DLD1 (cell line): ENCODE results near the gene LPAR2.
"Not testable (repeated sequence)": the region's sequence is repeated elsewhere in the genome, so short reads cannot be mapped to it uniquely, and the experiment has no call there.

Experiments used
- in situ Hi-C: cut with HindIII; loops from 2 replicates; pipeline ENCODE4 v1.10.0; 2017; ENCODE audit warnings: low sequenced_read_pairs

LPAR2 gene

GRCh38 chr19:19633711-19634515 lies 5.9 kb upstream of the LPAR2 start:
- in situ Hi-C loops, result no loop called here

- in situ Hi-C loops, result no loop called here
These were observed 4.6 kb upstream of the LPAR2 start for GRCh38 chr19:19632661-19633060.

GRCh38 chr19:19631346-19631745 lies 3.3 kb upstream of the LPAR2 start:
- in situ Hi-C loops, result no loop called here

GRCh38 chr19:19630426-19630825 lies 2.4 kb upstream of the LPAR2 start:
- in situ Hi-C loops, result no loop called here

GRCh38 chr19:19630062-19630414 lies 2.0 kb upstream of the LPAR2 start:
- in situ Hi-C loops, result no loop called here

- in situ Hi-C loops, result no loop called here
These were observed 598 bp upstream of the LPAR2 start for GRCh38 chr19:19628501-19629134.

GRCh38 chr19:19626516-19627472 lies 1.2 kb downstream of the LPAR2 start:
- in situ Hi-C loops, result no loop called here

- in situ Hi-C loops, result no loop called here
These were observed 3.9 kb downstream of the LPAR2 start for GRCh38 chr19:19624032-19624570.

- in situ Hi-C loops, result no loop called here
These were observed 4.6 kb downstream of the LPAR2 start for GRCh38 chr19:19623383-19623782.

GRCh38 chr19:19619849-19620210 lies 8.2 kb downstream of the LPAR2 start:
- in situ Hi-C loops, result no loop called here

GRCh38 chr19:19619181-19619848 lies 8.7 kb downstream of the LPAR2 start:
- in situ Hi-C loops, result no loop called here

GRCh38 chr19:19618219-19619051 lies 9.6 kb downstream of the LPAR2 start, which contains the start of gene PBX4:
Gene PBX4 (minus strand): TSS chr19:19618687. CDS start chr19:19618629, 58 bp downstream.
- in situ Hi-C loops, result no loop called here

- in situ Hi-C loops, result no loop called here
These were observed 12.9 kb downstream of the LPAR2 start for GRCh38 chr19:19615086-19615485.

- in situ Hi-C loops, result no loop called here
These were observed 14.5 kb downstream of the LPAR2 start for GRCh38 chr19:19613506-19613905.

GRCh38 chr19:19610376-19611202 lies 17.4 kb downstream of the LPAR2 start:
- in situ Hi-C loops, result no loop called here

- in situ Hi-C loops, result not testable (repeated sequence)
These were observed 21.3 kb downstream of the LPAR2 start for GRCh38 chr19:19606686-19607085.

- in situ Hi-C loops, result no loop called here
These were observed 22.0 kb downstream of the LPAR2 start for GRCh38 chr19:19606021-19606420.

GRCh38 chr19:19602713-19603324 lies 25.2 kb downstream of the LPAR2 start:
- in situ Hi-C loops, result no loop called here
